Esophagus squamous epithelium (tissue), 5 donors: ENCODE data around the gene FAM114A2. TPM values are rescaled to one million over a fixed set of nuclear protein-coding genes. Genes with fewer than 3 reads are reported as not detected.

Source experiments
- DNase-seq: peaks from one replicate; lab custom pipeline; 2025; lab: John Stamatoyannopoulos, UW
- H3K27ac ChIP-seq, 4 donors: fragments of 200-600 bp; sonication (generic); one replicate each; pipeline ENCODE4 v1.5.1; 2016 to 2019; ENCODE audit warnings: mild to moderate bottlenecking in 1 of 4
- H3K27me3 ChIP-seq, 4 donors: fragments of 200-600 bp; sonication (generic); 1 replicate in 3 of 4; 2 replicates in 1 of 4; pipeline versions ENCODE4 v1.5.1 to v1.6.0; 2017 to 2021; ENCODE audit warnings: antibody characterized with exemption in 1 of 4
- H3K36me3 ChIP-seq, 3 donors: fragments of 200-600 bp; sonication (generic); one replicate each; pipeline ENCODE4 v1.5.1; 2016 to 2019
- H3K4me1 ChIP-seq, 3 donors: fragments of 200-600 bp; sonication (generic); one replicate each; pipeline ENCODE4 v1.5.1; 2017 to 2019
- H3K4me3 ChIP-seq, 4 donors: fragments of 200-600 bp; sonication (generic); 1 replicate in 3 of 4; 2 replicates in 1 of 4; pipeline ENCODE4 v1.5.1; 2016 to 2019; ENCODE audit warnings: mild to moderate bottlenecking in 2 of 4, moderate library complexity in 1 of 4
- H3K9me3 ChIP-seq, 3 donors: fragments of 200-600 bp; sonication (generic); one replicate each; pipeline ENCODE4 v1.5.1; 2016 to 2019
- CTCF ChIP-seq, 6 experiments: fragments of 450-650 bp in 4 of 6; fragments of 200-600 bp in 2 of 6; sonication (generic) in 2 of 6; IDR thresholded peaks; one replicate each; pipeline ENCODE4 v1.5.1; 2016 to 2019; ENCODE audit warnings: antibody characterized with exemption in 6 of 6, mild to moderate bottlenecking in 4 of 6, moderate library complexity in 4 of 6
- POLR2A ChIP-seq, 4 donors: fragments of 450-650 bp; IDR thresholded peaks; one replicate each; pipeline ENCODE4 v1.6.1; 2017; ENCODE audit warnings: antibody characterized with exemption in 4 of 4, mild to moderate bottlenecking in 4 of 4, moderate library complexity in 3 of 4
- WGBS, 2 donors: methylation state at CpG; one replicate each; pipeline ENCODE4 v1.1.5; 2018; 5-methylcytosine and 5-hydroxymethylcytosine counted together
- intact Hi-C: fragments of 100-400 bp; cut with DNase I; formaldehyde crosslinking; loops from one replicate; pipeline ENCODE4 v1.15.0; 2022
- total RNA-seq, 4 donors: library from RNA; depleted of rRNA; stranded (reverse); fragments of >200 nt; gene quantifications; one replicate each; pipeline ENCODE4 v1.1.0, GENCODE V29; 2016
- donor health status: DM: yes; HTN: yes; CAD: no.

Gene FAM114A2
- total RNA-seq, 4 donors from 2014 or later, result 6.2 to 22.1 (median 19.5) TPM

DNA sequence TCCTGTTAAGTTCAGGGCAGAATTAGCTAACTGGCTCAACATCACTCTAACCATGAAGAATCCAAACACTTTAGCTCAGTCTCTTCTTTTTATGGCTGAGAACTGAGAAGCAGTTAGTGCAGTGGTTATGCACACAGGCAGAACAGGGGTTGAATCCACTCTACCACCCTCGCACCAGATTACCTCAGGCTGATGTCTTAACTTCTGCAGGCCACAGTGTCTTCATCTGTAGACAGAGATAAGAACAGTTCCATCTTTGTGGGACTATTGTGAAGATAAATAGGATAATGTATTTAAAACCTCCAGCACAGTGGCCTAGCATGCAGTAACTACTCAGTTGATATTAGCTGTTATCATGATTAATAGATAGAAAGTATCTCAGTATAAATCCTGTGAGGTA is 54.8 kb downstream of the FAM114A2 start:
- Histone ChIP-seq H3K4me1 (peaks cover 0 to 31% (median 0%) of the 10 kb centered on the region in 3 donors), H3K27me3 (no peaks in the 10 kb centered on the region), H3K9me3 (no peaks in the 10 kb centered on the region), H3K36me3 (no peaks in the 10 kb centered on the region), H3K4me3 (no peak overlapping the region), H3K27ac (no peak overlapping the region)
- intact Hi-C loops, result no loop called here
- DNase-seq, result no peak
- WGBS, 2 donors, result 100% methylated on average over 1 of the region's 1 CpG
- TF ChIP-seq CTCF (IDR thresholded peaks at IDR 0.05) (no peak), POLR2A (IDR thresholded peaks at IDR 0.05) (no peak)

- TF ChIP-seq CTCF (IDR thresholded peaks at IDR 0.05) (no peak), POLR2A (IDR thresholded peaks at IDR 0.05) (no peak)
- H3K27ac ChIP-seq, result peak overlapping the region in 2 of 4 donors; percentile 30 to 50
- peaks cover 0 to 34% (median 0%) of the 10 kb centered on the region in 3 donors for H3K4me1 ChIP-seq
- WGBS, 2 donors, result 81 to 88% methylated on average over 4 of the region's 4 CpGs
- no peaks in the 10 kb centered on the region for H3K36me3 ChIP-seq
- intact Hi-C loops, result no loop called here
- H3K27me3 ChIP-seq, result peaks cover 0 to 10% (median 0%) of the 10 kb centered on the region in 4 donors
- H3K4me3 ChIP-seq, result no peak overlapping the region
- DNase-seq, result no peak
- no peaks in the 10 kb centered on the region for H3K9me3 ChIP-seq
Observed at GRCh38 chr5:153981905-153982605, 56.7 kb downstream of the FAM114A2 start.

DNA sequence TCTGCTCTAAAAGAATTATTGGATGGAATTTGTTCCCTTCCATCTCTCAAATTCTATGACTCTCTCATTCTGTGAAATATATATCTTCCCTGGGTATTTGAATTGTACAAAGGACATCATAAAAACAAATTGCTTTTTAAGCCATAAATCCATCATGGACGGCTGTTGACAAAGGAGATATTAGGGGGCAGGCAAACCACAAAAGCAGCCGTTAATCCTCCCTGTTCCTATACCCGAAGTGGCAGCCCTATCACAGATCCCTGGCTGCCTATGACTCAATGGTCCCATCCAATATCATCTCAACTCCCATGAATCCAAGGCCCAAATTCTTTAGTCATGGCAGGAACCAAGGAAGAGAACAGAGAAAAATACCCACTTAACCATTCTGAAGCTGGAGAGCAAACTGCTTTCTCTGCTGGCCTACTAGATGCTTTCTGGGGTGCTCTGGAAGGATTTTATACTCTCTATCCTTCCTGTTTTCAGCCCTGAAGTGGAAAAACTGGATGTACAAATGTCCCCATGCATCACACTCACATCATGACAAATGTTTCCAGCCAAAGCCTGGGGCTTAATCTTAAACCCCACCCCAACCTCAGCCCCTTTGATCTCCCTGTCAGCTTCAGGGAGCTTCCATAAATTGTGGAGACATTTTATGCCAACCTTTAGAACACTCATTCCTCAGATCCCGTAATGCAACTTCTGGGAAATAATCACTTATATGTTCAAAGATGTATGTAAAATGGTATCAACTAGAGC is 59.5 kb downstream of the FAM114A2 start:
- TF ChIP-seq POLR2A (IDR thresholded peaks at IDR 0.05), result no peak
- TF ChIP-seq CTCF (IDR thresholded peaks at IDR 0.05), result no peak
- Histone ChIP-seq H3K4me3 (no peak overlapping the region), H3K36me3 (no peaks in the 10 kb centered on the region), H3K4me1 (peaks cover 0 to 30% (median 0%) of the 10 kb centered on the region in 3 donors), H3K9me3 (no peaks in the 10 kb centered on the region), H3K27me3 (peaks cover 0 to 10% (median 0%) of the 10 kb centered on the region in 4 donors), H3K27ac (peak overlapping the region in 1 of 4 donors; percentile 21)
- no peak for DNase-seq
- intact Hi-C loops, result loop anchor here (10.0 kb wide), 2 partner anchors 206 to 426 kb away; no protein-coding TSS in a partner anchor
- 34 to 44% methylated on average over 4 of the region's 4 CpGs for WGBS, 2 donors

GRCh38 chr5:153974813-153975163 is 63.9 kb downstream of the FAM114A2 start:
- Histone ChIP-seq H3K36me3 (no peaks in the 10 kb centered on the region), H3K27ac (no peak overlapping the region), H3K4me1 (peaks cover 0 to 19% (median 0%) of the 10 kb centered on the region in 3 donors), H3K4me3 (no peak overlapping the region), H3K9me3 (no peaks in the 10 kb centered on the region), H3K27me3 (peaks cover 0 to 10% (median 0%) of the 10 kb centered on the region in 4 donors)
- intact Hi-C loops, result loop anchor here (5.0 to 10.0 kb wide), 3 partner anchors 210 to 1442 kb away; no protein-coding TSS in a partner anchor
- TF ChIP-seq CTCF (IDR thresholded peaks at IDR 0.05) (no peak), POLR2A (IDR thresholded peaks at IDR 0.05) (no peak)
- no peak for DNase-seq
